Brain pericyte (primary cell): Measurements from ENCODE around the gene SH3PXD2A.
A peak's percentile ranks its signal among the peaks of the same experiment; 100 is the strongest.

Source experiments
- DNase-seq: peaks from one replicate; pipeline ENCODE4 v3.0.0-alpha.2; 2012; ENCODE audit warnings: low read depth, low spot score

SH3PXD2A gene

DNA sequence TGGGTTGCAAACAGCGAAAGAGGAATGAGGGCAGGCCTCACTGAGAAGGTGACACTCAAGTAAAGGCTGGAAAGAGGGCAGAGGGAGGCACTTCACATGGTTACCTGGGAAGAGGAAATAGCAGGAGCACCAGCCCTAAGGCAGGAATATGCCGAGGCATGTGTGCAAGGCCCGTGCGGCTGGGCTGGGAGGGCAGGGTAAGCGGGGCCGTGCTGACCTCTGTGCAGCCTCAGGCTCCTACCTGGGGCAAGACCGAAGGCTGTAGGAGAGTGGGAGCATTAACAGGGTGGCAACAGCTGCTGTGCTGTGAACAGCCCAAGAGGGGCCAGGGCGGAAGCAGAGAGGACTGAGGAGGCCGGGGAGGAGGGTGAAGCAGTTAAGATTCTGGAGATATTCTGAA is 24.0 kb upstream of the SH3PXD2A start:
- no peak for DNase-seq

DNA sequence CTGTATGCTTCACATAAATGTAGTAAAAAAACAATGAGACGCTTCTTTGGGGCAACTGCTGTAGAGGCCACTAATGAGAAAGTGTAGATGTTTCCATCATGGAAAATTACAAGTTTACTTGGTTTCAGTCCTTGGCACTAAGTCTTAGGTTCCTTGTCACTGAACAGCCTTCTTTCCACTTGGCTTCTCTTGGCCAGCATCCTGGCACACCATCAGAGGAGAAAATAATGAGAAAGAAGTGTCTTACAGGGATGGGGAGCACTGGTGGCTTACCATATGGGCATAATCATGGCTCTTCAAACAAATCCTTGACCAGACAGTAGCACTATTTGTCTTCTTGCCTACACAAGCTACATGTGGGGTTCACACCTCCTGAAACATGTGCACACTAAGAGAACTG is 22.5 kb upstream of the SH3PXD2A start:
- DNase-seq, result no peak

DNA sequence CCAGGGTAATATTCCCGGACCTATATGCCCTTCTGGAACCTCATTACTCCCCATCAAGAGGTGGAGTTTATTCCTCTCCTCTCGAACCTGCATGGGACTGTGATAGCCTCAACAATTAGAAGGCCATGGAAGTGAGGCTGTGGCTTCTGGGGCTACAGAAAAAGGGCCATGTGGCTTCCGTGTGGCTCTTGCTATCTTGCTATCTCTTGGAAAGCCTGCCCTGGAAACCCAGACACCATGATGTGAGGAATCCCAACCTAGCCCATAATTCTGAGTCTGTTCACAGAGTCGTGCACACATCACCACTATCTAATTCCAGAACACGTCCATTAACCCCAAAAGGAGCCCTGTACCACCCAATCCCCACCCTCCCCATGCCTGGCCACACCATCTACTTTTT is 20.8 kb upstream of the SH3PXD2A start:
- DNase-seq, result no peak

DNA sequence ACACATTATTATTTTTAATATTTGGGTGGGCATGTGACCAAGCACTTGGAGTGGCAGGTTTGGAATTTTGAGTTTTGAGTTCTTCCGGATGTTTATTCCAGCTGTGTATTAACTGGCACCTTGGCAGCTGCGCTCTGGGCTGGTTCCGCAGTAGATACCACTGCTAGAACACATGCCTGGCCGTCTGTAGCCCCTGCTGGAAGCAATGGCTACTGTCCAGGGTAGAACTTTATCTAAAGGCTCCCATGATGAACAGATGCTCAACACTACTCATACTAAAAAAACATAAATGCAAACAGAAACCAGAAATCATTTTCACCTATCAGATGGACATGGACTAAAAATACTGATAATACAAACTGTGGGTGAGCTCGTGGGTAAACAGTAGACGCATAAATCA is 19.4 kb upstream of the SH3PXD2A start:
- DNase-seq, result no peak

DNA sequence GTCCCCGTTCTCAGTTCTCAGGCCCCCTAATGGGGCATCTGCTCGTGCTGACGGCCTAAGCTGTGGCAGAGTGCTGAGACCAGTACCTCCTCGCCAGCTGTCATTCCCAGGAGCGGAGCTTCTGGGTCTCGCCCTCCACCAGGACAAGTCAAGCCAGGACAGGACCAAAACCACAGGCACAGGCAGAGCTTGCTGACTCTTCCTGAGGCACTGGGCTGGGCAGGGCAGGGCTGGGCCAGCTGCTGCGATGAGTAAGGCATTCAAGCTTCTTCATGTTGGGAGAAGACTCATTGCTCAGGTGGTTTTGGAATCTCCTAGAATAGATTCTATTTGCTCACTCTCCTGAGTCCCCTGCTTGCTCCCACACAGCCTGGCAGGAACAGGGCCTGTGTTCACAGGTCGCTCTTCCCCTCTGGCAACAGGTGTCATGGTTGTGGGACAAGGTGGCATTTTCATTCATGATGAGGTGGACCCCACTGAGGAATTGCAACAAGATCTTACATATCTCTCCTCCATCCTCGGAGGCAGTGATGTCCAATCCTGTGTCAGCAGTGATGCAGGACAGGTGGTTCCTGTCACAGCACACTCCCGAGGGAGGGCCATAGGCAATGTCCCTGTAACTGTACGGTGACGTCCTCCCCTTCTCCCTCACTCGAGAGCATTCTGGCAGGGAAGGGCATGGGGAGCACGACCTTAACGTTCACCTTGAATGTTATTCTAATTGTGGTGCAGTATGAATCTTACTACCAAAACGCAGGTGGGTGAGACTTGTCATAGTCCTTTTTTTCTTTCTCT is 17.0 kb upstream of the SH3PXD2A start:
- DNase-seq, result no peak

DNA sequence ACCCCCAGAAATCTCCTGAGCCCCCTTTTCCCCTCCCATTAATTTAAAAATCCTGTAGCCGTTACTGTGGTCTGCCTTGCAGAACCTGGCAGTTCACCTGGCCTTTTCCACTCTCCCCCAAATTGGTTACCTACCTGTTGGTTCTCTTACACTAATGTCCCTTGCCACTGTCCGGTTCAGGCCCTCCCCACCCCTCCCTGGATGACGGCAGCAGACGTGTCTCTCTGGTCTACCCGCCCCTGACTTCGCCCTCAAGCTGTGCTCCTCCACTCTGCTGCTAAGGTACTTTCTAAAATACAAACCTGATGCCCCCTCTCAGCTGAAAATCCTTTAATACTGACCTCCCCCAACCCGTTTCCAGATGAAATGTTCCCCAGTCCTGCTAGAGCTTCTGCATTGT is 15.6 kb upstream of the SH3PXD2A start:
- DNase-seq, result no peak

DNA sequence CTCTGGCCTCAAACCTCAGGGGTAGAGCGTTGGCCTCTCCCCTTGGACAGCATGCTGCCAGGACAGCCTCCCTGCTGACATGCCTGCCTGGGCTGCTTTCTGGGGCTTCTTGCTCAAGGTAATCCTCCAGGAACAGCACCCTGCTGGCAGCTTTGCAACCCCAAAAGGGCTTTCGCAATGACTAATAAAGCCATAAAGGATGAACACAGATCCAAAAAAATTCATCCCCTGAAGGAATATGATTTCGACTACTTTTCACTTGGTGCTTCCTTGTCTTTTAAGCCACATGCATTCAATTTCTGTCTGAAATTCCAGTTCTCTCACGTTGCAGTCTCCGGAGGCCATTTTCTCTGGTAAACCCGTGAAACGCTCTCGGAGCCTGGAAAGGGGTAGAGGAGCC is 15.1 kb upstream of the SH3PXD2A start:
- no peak for DNase-seq

DNA sequence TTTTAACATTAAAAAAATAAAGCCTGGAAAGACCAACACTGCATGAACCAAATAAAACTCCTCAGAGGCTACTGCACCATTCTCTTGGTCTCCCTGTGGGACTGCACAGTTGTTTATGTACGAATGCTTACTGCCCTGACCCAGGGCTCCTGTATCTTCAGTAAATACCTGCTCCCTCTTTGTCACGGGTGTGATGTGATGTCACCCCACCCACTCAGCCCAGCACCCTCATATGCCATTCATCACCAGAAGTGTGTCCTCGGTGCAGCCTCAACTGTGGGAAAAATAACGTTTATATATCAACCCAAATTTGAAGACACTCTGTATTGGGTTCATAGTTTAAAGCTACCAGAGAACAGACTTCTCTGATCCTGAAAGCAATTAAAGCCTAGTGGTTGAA is 14.0 kb upstream of the SH3PXD2A start:
- DNase-seq, result no peak

DNA sequence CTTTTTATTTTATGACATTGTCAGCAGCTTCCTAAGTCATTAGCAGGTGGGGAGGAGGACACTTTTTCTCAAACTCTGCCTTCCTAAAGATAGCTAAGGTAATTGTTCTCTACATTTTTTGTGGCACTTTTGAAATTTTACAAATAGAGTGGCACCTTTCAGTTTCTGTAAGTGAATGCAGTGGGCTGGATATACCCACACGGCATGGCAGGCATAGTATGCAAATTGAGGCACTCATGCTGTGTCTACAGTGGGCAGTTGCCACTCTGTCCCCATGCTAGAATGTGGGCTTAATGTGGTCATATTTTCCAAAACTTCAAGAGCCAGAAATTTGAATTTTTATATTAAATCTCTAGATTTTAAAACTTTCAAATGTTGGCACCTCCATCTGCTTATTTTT is 12.8 kb upstream of the SH3PXD2A start:
- DNase-seq, result no peak

DNA sequence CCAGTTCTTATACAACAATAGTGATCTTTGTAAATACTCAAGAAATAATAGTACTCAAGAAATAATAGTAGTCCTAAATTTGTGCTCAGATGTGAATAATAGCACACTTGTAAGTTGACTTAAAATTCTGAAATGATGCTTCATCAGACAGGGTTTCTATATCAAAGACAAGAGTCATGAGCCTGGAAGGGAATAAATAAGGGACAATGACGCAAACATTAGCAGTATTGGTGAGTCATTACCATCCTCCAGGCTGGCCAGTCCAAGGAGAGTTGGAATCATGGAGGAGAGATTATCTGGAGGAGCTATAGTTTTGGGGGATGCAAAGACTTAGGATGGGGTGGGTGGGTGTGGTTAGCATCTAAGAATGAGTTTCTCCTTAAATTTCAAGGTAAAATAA is 6.1 kb upstream of the SH3PXD2A start:
- DNase-seq, result no peak

DNA sequence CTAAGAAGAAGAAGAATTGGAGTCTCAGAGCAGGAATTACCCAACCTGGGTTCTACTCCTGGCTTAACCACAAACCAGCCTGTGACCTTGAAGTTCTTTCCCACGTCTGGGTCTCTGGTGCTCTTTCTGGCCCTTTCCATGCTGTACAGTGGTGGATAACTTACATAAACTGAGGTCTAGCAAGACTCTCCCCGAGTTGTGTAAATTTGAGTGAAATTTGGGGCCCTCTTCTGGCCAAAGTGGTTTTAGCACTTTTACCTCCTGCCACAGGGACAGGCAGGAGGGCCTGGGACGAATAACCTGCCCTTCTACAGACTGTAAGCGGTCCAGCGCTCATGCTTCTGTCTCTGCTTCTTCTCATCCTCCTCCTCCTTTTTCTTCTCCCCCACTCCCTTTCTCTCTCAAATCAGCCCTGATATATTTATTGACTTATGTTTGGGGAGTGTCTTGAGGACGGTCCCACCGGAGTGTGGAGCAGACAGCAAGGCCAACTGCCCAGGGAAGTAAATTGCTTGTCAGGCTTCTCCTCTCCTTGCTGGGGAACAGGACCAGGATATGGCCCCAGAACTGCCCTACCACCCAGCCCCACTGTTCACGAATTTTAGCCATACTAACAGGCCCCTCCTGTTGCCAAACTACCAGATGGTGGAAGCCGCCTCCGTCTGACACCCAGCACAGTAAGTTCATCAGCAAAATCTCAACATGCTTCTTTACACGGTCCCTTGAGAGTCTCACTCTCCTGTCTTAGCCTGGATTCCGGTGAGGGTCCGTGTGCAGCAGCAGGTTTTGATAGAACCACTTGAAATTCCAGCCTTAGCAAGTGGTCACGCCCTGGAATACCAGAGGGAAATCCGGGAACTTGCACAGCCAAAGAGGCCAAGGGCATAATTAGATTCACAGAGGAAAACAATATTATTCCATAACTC is 4.0 kb upstream of the SH3PXD2A start:
- DNase-seq, result peak; percentile 38

DNA sequence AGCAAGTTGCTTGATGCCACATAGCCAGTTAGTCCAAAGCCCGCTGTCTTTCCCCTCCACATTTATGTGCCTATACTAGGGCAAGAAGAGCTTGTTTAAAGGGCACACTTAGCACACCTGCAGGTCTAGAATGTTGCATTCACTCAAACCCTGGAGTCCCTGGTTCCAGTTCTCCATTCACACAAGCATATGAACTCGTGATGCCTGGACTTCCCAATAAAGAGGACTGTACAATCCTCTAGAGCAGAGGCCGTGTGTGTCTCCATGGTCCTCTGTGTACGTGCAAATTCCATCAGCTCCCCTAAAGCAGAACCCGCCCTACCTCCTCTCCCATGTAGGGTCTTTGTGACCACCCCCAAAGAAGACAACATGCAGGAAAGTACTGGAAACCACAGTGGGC is 3.0 kb upstream of the SH3PXD2A start:
- DNase-seq, result no peak

DNA sequence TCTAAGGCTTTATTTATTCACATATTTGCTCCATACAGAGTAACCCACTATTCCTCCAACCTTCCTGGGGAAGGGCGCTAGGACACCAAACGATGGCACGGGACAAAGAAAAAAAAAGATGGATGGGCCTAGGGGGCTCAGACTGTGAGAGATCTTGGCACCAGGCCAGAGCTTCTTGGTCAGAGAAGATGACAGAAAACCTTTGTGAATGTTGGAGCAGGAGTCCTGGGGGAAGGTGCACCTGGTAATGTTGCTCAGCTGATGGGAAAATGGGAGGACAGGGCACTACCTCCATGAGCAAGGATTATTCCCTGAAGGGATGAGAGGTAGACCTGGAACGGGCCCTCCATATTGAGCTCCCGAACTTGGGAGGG is 1.4 kb upstream of the SH3PXD2A start:
- DNase-seq, result no peak

DNA sequence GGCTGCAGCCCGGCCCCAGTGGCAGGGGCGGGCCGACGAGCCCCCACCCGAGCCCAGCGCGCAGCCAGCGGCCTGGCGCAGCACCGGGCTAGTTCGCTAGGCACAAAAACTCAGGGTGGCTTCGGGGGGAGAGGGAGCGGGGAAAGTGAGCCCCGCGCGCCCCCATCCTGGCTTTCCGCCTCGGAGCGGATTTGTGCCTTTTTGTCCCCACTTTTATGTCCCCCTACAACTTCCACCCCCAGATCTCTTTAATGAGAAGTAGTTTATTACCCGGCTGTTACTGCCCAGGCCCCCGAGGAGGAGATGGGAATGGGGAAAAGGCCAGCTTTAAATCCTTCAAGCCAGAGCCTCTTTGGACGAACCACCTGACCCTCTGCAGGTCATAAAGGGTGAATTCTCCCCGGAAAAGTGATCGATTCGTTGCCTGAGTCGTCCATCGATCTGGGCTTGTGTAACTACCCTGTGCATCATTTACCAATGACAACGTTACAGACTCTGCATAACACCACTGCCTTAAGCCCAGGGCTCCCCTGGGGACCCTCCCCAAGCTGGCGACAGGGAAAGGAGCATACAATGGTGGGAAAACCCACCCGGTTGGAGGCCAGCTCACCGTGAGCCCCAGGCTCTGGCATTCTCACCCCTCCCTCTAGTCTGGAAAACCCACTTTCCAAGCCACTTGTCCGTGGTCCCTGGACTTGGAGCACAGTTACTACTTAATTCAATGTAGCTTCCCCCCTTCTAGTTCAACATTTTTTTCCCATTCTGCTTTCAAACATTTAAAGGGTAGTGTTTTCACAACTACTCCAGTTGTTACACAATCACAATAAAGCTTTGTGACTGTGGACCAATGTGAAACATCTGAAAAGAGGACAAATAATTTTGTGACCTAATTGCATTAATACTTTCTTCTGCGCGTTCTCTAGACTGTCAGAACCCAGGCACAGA is 748 bp upstream of the SH3PXD2A start:
- DNase-seq, result no peak

DNA sequence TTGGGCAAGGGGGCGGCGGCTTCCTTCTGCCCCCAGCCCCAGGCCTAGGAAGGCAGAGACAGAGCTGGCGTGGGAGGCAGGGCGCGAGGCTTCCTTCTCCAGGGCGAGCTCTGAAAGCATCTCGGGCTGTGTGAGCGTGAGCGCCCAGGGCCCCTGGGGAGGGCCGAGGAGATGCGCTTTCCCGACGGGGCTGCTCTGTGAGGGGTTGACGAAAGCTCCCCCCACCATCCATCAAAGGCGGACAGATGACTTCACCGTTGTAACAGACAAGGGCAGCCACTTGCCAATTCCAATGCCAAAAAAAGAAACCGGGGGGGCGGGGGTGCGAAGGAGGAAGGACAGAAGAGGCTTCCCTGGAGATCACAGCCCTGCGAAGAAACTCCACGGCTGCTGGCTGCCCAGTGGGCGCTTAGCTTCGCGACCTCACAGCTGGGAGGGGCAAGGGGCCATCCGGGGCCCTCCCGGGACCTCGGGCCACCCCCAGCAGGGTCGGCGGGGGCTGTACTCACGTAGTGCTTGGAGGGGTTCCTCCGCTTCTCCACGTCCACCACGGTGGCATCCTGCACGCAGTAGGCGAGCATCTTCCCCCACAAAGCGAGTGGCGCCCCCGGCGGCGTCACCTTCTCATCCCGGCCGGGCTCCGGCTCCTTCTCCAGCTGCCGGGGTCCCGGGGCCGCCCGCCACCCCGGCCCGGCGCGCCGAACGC is 537 bp downstream of the SH3PXD2A start:
- no peak for DNase-seq

DNA sequence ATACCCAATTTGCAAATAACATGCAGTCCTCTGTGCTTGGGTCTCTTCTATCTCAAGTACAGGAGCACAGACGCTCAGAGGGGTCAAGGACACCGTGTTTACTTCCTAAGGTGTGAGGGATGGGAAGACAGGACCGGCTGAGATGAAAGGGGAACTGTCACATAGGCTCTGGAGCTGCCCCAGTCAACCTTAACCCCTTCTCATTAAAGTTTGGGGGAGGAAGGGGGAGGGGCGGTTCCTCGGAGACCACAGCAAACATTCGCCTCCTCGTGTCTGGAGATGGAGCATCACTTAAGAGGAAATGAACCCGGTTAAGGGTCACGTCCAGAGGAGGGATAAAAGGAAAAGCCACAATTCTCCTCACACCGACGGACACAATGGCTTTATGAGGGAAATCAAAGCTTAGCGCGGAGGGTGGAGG is 1.1 kb downstream of the SH3PXD2A start:
- no peak for DNase-seq

DNA sequence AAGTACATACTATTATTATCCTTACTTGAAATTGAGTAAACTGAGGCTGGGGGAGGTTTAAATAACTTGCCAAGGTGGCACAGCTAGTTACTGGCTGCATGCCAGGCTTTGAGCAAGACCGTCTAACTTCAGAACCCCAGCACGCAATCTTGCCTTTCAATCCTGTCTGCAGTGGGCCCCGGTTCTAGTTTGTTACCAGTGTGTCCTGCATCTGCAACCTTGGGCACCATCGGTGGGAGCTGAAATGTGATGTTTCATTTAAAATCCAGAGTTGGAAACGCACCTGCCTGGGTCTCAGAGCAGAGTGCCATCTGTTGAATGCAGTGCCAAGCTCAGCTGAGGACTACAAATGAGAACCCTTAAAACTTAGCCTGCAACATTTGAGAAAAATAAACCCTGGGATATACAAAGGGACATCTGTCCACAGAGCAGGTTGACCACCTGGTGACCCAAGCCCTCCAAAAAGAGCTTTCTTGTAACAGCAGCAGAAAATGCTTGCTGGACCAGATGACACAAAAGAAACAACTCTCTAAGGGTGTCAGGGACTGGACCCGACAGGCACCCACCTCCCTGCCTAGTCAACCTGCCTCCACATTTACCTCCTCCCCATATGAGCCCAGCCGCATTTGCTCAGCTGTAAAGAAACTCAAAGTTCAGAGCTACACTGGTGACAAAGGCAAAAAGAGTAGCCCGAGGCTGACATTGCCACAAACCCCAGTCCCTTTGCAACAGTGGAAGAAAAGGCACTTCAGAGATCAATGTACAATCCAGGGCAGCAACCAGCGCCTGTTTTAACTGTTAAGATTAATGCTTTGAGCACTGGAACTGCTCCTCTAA is 1.7 kb downstream of the SH3PXD2A start:
- no peak for DNase-seq

DNA sequence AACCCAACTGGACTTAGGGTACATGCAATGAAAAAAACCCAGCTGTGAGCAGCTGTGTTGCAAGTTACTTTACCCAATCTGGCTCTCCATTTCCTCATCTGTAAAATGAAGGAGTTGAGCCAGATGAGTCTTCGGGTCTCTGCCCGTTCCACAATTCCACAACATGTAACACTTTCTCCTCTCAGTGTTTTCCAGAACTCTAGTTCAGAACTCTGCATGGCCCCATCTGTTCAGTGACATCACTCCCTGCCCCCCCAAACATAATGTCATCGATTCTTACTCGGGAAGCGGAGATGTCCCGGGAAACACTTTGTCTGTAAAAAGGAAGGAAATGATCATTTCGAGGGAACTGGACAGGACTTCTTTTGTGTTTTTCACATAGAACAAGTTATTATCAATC is 2.5 kb downstream of the SH3PXD2A start:
- DNase-seq, result no peak

DNA sequence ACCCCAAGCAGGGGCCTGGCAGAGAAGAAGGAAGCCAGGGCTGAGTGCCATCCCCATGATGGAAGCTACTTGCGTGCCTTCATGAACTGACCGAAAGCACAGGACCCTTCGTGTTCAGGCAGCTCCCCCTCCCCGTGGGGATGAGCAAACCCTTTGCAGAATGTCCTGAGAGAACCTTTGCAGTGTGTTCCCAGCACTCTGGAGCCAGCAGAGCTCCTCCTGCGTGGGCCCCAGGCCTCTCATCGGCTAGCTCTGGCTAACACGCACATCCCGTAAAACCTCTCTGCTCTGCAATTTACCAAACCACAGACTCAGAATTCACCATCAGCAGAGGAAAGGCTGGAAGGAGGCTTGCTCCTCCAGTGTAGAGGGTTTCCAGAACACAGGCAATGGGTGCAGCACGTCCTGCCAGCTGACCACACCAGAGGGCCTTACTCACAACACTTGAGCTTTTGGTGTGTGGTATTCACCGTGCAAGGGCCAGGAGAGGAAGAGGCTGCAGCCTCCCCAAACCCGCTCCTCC is 3.1 kb downstream of the SH3PXD2A start:
- no peak for DNase-seq

DNA sequence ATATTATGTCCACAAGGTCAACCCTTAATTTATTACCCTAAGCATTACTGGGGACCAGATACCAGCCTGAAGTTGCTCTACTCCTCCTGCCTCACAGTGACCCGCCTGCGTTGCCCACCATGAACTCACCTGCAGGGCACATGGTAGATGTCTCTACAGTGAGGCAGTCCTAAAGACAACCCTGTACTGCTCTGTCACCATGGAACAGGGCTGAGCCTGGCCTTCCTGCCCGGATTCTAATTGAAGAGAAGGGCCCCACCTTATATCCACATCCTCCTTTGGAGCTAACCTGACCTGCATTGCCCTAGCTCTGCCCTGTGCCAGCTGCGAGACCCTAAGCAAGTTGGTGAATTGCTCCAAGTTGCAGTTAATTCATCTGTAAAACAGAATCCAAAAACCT is 4.1 kb downstream of the SH3PXD2A start:
- no peak for DNase-seq
